Measurements from ENCODE around the gene BCAS3. TPM values are rescaled to one million over a fixed set of nuclear protein-coding genes. Genes with fewer than 3 reads are reported as not detected.

BCAS3 gene
- total RNA-seq, 2 experiments from 2014 or later = 20.1 to 31.8 TPM

DNA sequence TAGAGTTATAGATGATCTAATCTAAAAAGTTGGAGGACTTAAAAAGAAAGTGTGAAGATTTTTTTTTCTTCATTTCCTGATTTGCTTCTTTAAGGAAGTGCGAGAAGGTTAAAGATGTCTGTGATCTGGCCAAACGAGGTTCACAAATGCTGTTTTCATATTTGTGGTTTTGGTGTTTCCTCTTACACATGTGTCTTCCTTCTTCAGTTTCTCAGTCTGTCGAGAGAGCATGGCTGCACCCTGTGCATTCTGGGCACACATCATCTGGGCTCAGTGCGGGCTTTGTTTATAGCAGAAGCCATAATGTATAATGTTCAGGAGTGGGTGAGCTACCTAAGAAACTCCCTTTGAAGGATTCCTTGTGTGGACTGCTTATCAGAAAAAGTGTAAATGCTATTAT, 461.6 kb downstream of the BCAS3 start:
- Histone ChIP-seq H3K4me3 (ENCODE audit: low read length) (no peak overlapping the region), H3K36me3 (ENCODE audit: insufficient read depth, low read length) (no peaks in the 10 kb centered on the region), H3K9me3 (ENCODE audit: control insufficient read depth in 1 of 2, insufficient read depth in 1 of 2, low read length in 2 of 2) (no peaks in the 10 kb centered on the region), H3K27me3 (ENCODE audit: control insufficient read depth in 1 of 2, insufficient read depth in 2 of 2, low read length in 2 of 2) (no peaks in the 10 kb centered on the region), H3K27ac (ENCODE audit: low read depth in 1 of 2, low read length in 2 of 2) (peak overlapping the region in 1 of 2 donors; percentile 38), H3K4me1 (ENCODE audit: insufficient read depth, low read length) (peaks cover 13% of the 10 kb centered on the region)
- ATAC-seq (ENCODE audit: poor library complexity) (peak; percentile 98), DNase-seq (peak; percentile 25 to 91 (median 49))
- peak overlapping the region; percentile 52 for H3K4me3 Mint-ChIP-seq
- peaks cover 43% of the 10 kb centered on the region for H3K4me1 Mint-ChIP-seq (ENCODE audit: low read depth)
- no peaks in the 10 kb centered on the region for H3K9me3 Mint-ChIP-seq
- intact Hi-C loops (cut with DNase I, micrococcal nuclease) = loop anchor here in 1 of 2 experiments (5.0 to 10.0 kb wide), 2 partner anchors 83 to 266 kb away; no protein-coding TSS in a partner anchor
- H3K36me3 Mint-ChIP-seq (ENCODE audit: low read depth) = no peaks in the 10 kb centered on the region
- no peaks in the 10 kb centered on the region for H3K27me3 Mint-ChIP-seq
- POLR2A ChIA-PET = interaction anchor here (1.0 kb wide), 1 partner anchor 83 kb away, joined by 3 read pairs; no protein-coding TSS in a partner anchor
- peak overlapping the region; percentile 31 for H3K27ac Mint-ChIP-seq
- TF ChIP-seq, protein P1, sequence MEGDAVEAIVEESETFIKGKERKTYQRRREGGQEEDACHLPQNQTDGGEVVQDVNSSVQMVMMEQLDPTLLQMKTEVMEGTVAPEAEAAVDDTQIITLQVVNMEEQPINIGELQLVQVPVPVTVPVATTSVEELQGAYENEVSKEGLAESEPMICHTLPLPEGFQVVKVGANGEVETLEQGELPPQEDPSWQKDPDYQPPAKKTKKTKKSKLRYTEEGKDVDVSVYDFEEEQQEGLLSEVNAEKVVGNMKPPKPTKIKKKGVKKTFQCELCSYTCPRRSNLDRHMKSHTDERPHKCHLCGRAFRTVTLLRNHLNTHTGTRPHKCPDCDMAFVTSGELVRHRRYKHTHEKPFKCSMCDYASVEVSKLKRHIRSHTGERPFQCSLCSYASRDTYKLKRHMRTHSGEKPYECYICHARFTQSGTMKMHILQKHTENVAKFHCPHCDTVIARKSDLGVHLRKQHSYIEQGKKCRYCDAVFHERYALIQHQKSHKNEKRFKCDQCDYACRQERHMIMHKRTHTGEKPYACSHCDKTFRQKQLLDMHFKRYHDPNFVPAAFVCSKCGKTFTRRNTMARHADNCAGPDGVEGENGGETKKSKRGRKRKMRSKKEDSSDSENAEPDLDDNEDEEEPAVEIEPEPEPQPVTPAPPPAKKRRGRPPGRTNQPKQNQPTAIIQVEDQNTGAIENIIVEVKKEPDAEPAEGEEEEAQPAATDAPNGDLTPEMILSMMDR (IDR thresholded peaks at IDR 0.05) = no peak
- CTCF ChIA-PET = no interaction called here

DNA sequence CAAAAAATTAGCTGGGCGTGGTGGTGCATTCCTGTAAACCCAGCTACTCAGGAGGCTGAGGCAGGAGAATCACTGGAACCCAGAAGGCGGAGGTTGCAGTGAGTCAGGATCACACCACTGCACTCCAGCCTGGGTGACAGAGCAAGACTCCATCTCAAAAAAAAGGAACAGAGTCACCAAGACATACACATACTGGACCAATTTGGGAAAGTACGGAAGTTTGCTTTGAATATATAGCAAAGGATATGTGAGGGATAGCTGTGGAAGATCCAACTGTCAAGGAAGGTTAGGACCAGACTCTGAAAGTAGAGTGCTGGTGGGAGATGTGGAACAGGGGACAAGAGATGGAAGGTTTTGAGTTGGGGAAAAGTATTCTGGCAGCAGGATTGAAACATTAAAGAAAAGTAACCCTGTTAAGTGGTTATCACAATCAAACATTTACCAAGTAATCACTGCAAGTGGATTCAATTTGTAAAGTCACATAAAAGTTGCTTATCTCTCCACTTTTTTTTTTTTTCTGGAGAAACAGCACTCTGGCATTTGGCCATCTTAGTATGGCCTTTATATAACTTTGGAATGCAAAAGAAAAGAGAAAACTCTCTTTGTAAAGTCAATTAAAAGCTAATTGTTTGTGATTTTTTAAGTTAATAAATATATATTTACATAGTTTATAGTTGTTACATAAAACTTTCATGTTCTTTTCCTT, 462.6 kb downstream of the BCAS3 start:
- no peak for ATAC-seq (ENCODE audit: poor library complexity)
- H3K27me3 Mint-ChIP-seq = no peaks in the 10 kb centered on the region
- no peaks in the 10 kb centered on the region for H3K36me3 ChIP-seq (ENCODE audit: insufficient read depth, low read length)
- H3K4me1 ChIP-seq (ENCODE audit: insufficient read depth, low read length) = peaks cover 13% of the 10 kb centered on the region
- no peaks in the 10 kb centered on the region for H3K36me3 Mint-ChIP-seq (ENCODE audit: low read depth)
- no peaks in the 10 kb centered on the region for H3K27me3 ChIP-seq (ENCODE audit: control insufficient read depth in 1 of 2, insufficient read depth in 2 of 2, low read length in 2 of 2)
- peak overlapping the region; percentile 31 for H3K27ac Mint-ChIP-seq
- H3K9me3 ChIP-seq (ENCODE audit: control insufficient read depth in 1 of 2, insufficient read depth in 1 of 2, low read length in 2 of 2) = no peaks in the 10 kb centered on the region
- H3K4me1 Mint-ChIP-seq (ENCODE audit: low read depth) = peaks cover 48% of the 10 kb centered on the region
- POLR2A ChIA-PET = no interaction called here
- H3K4me3 Mint-ChIP-seq = no peak overlapping the region
- intact Hi-C loops (cut with DNase I, micrococcal nuclease) = no loop called here
- no peak overlapping the region for H3K27ac ChIP-seq (ENCODE audit: low read depth in 1 of 2, low read length in 2 of 2)
- CTCF ChIA-PET = no interaction called here
- no peaks in the 10 kb centered on the region for H3K9me3 Mint-ChIP-seq
- TF ChIP-seq, protein P1 (IDR thresholded peaks at IDR 0.05) = no peak
- DNase-seq = peak in 1 of 14 experiments; percentile 19
- H3K4me3 ChIP-seq (ENCODE audit: low read length) = no peak overlapping the region

DNA sequence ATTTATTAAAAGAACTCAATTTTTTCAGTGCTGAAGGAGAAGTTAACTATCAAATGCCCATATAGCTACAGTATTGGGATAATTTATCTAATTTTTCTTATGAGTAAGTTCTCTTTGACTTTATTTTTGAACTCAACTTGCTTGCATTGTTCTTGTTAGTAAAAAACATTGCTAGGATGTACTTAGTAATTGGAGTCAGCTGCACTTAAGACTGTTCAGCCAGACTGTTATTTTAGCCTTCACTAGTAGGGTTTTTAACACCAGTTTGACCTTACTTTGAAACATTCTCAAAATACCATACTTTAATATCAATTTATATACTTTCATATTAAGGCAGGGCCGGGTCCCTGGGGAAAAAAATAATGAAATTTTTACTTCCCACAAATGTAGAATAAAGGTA, 465.4 kb downstream of the BCAS3 start:
- ATAC-seq (ENCODE audit: poor library complexity) (no peak), DNase-seq (no peak)
- no peaks in the 10 kb centered on the region for H3K27me3 ChIP-seq (ENCODE audit: control insufficient read depth in 1 of 2, insufficient read depth in 2 of 2, low read length in 2 of 2)
- no peaks in the 10 kb centered on the region for H3K9me3 Mint-ChIP-seq
- TF ChIP-seq, protein P1 (IDR thresholded peaks at IDR 0.05) = no peak
- H3K36me3 ChIP-seq (ENCODE audit: insufficient read depth, low read length) = no peaks in the 10 kb centered on the region
- H3K27ac ChIP-seq (ENCODE audit: low read depth in 1 of 2, low read length in 2 of 2) = no peak overlapping the region
- H3K4me1 Mint-ChIP-seq (ENCODE audit: low read depth) = peaks cover 43% of the 10 kb centered on the region
- ChIA-PET CTCF (no interaction called here), POLR2A (no interaction called here)
- no peak overlapping the region for H3K27ac Mint-ChIP-seq
- no peaks in the 10 kb centered on the region for H3K36me3 Mint-ChIP-seq (ENCODE audit: low read depth)
- H3K4me1 ChIP-seq (ENCODE audit: insufficient read depth, low read length) = peaks cover 11% of the 10 kb centered on the region
- H3K4me3 ChIP-seq (ENCODE audit: low read length) = no peak overlapping the region
- no peak overlapping the region for H3K4me3 Mint-ChIP-seq
- intact Hi-C loops (cut with DNase I, micrococcal nuclease) = no loop called here
- H3K27me3 Mint-ChIP-seq = no peaks in the 10 kb centered on the region
- no peaks in the 10 kb centered on the region for H3K9me3 ChIP-seq (ENCODE audit: control insufficient read depth in 1 of 2, insufficient read depth in 1 of 2, low read length in 2 of 2)
